IMR-90 (cell line): ENCODE data around the gene RSRC1.
"Not testable (repeated sequence)": the region's sequence is repeated elsewhere in the genome, so short reads cannot be mapped to it uniquely, and the experiment has no call there.

Experiments
- BHLHE40 ChIP-seq: fragments of 150-350 bp; IDR thresholded peaks from 2 replicates; pipeline ENCODE4 v1.6.1; 2016; ENCODE audit warnings: mild to moderate bottlenecking, low read depth, low read length
- CEBPB ChIP-seq: IDR thresholded peaks from 2 replicates; pipeline ENCODE4 v1.6.1; 2012; ENCODE audit warnings: low read depth, low read length, improper control_type of control experiment
- CTCF ChIP-seq: conservative IDR thresholded peaks from 2 replicates; pipeline ENCODE4 v1.5.1; 2012; ENCODE audit warnings: mild to moderate bottlenecking, low read depth, low read length, improper control_type of control experiment
- FOS ChIP-seq: fragments of 150-350 bp; IDR thresholded peaks from 2 replicates; pipeline ENCODE4 v1.6.1; 2016; ENCODE audit warnings: low read depth, low read length
- MXI1 ChIP-seq: IDR thresholded peaks from 2 replicates; pipeline ENCODE4 v1.6.1; 2012; ENCODE audit warnings: low read depth, mild to moderate bottlenecking, low read length, moderate library complexity, borderline replicate concordance
- NFE2L2 ChIP-seq: fragments of 150-350 bp; IDR thresholded peaks from 2 replicates; pipeline ENCODE4 v1.6.1; 2016; ENCODE audit warnings: low read depth, mild to moderate bottlenecking, low read length
- POLR2A ChIP-seq: IDR thresholded peaks from 2 replicates; pipeline ENCODE4 v1.6.1; 2012; ENCODE audit warnings: mild to moderate bottlenecking, low read depth, low read length
- RAD21 ChIP-seq: IDR thresholded peaks from 2 replicates; pipeline ENCODE4 v1.6.1; 2012; ENCODE audit warnings: low read length, improper control_type of control experiment
- RFX5 ChIP-seq: IDR thresholded peaks from 2 replicates; pipeline ENCODE4 v1.8.0; 2012; ENCODE audit warnings: low read depth, mild to moderate bottlenecking, low read length, moderate library complexity
- SMC3 ChIP-seq: fragments of 150-350 bp; IDR thresholded peaks from 2 replicates; pipeline ENCODE4 v1.6.1; 2016; ENCODE audit warnings: low read depth, mild to moderate bottlenecking, antibody characterized with exemption, low read length, moderate library complexity

DNA sequence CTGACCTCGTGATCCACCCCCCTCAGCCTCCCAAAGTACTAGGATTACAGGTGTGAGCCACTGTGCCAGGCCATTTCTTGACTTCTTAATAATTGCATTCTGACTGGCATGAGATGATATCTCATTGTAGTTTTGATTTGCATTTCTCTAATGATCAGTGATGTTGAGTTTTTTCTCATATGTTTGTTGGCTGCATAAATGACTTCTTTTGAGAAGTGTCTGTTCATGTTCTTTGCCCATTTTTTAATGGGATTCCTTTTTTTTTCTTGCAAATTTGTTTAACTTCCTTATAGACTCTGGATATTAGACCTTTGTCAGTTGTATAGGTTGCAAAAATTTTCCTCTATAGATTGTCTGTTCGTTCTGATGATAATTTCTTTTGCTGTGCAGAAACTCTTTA lies 3.7 kb downstream of the RSRC1 start:
- TF ChIP-seq POLR2A, FOS, CTCF, SMC3, RFX5, RAD21, NFE2L2, MXI1, CEBPB, BHLHE40: not testable (repeated sequence)
